LoVo (cell line): Measurements from ENCODE around the gene CYP8B1.

Source experiments
- DNase-seq: peaks from one replicate; pipeline ENCODE4 v3.0.0-alpha.2; 2016; ENCODE audit warnings: low spot score

Gene CYP8B1

GRCh38 chr3:42852441-42852840, 23.2 kb downstream of the CYP8B1 start:
- no peak for DNase-seq

GRCh38 chr3:42851228-42851834, 24.3 kb downstream of the CYP8B1 start:
- no peak for DNase-seq

- DNase-seq: no peak
These were observed 25.4 kb downstream of the CYP8B1 start for GRCh38 chr3:42850263-42850662.

GRCh38 chr3:42849017-42849416, 26.7 kb downstream of the CYP8B1 start:
- no peak for DNase-seq

- DNase-seq: no peak
These were observed 27.9 kb downstream of the CYP8B1 start for GRCh38 chr3:42847731-42848130.

DNA sequence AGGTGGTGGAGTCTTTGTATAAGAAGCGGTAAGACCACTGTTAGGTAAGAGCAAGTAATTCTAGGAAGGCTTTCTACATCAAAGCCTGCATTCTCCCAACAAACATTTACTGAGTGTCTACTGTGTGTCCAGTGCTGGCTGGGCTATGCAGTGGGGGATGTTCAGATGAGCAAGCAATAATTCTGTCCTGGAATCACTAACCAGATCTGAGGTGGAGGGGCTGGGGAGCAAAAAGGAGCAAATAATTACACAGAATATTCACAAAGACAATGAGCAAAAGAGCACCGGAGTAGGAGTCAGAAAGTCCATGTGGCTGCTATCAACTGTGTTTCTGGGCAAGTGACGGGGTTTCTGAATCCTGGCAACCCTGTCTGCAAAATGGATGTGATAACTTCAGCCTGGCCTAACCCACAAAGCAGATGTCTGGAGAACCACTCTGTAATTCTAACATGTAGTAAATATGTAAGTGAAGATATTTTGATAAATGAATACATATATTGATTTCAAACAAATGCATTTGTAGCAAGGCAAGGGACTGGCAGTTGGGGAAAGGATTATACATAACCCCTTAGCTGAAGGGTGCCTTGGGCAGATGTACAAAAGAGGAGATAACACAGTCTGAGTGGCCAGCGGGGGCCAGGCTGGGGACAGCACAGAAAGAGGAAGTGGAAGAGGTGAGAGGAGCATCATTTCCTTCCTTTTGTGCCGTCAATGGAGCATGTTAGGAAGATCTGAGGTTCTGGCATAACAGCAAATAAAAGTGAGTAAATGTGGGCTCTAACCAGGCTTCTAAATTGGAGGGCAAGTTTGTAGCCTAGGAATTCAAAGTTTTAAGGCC, 28.8 kb downstream of the CYP8B1 start:
- DNase-seq: no peak

GRCh38 chr3:42844815-42845214, 30.9 kb downstream of the CYP8B1 start:
- no peak for DNase-seq

DNA sequence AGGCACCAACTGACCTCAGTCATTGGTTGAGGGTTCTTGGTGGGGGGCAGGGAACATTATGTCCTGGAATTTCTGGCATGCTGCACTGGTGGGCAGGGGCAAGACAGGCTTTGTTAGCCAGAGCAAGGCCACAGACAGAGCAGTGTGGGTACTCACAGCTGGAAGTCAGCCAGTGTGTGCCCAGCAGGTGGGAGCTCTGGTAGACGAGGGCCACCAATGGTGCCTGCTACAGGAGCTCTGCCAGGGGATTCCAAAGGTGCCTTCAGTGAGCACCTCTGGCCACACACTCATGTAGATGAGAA, 31.3 kb downstream of the CYP8B1 start:
- no peak for DNase-seq

GRCh38 chr3:42843713-42844411, 31.8 kb downstream of the CYP8B1 start:
- DNase-seq: no peak

GRCh38 chr3:42841332-42841731, 34.3 kb downstream of the CYP8B1 start:
- DNase-seq: no peak

DNA sequence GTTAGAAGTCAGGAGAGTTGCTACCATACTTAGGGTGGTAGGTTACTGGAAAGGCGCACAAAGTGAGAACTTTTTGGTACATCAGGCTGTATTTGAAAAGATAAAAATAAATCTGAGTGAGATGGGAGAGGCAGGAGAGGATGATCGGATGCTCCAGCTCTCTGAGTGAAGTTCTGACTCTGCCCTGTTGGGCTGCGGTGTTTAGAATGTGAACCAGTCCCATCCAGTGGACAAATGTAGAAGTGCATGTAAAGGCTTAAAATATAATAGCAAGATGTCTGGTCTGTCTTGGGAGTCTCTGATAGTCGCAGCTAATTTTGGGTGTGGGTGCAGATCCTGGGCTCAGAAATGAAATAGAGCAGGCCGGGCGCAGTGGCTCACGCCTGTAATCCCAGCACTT, 36.1 kb downstream of the CYP8B1 start:
- peak; percentile 68 for DNase-seq

GRCh38 chr3:42838571-42838970, 37.1 kb downstream of the CYP8B1 start:
- DNase-seq: no peak

DNA sequence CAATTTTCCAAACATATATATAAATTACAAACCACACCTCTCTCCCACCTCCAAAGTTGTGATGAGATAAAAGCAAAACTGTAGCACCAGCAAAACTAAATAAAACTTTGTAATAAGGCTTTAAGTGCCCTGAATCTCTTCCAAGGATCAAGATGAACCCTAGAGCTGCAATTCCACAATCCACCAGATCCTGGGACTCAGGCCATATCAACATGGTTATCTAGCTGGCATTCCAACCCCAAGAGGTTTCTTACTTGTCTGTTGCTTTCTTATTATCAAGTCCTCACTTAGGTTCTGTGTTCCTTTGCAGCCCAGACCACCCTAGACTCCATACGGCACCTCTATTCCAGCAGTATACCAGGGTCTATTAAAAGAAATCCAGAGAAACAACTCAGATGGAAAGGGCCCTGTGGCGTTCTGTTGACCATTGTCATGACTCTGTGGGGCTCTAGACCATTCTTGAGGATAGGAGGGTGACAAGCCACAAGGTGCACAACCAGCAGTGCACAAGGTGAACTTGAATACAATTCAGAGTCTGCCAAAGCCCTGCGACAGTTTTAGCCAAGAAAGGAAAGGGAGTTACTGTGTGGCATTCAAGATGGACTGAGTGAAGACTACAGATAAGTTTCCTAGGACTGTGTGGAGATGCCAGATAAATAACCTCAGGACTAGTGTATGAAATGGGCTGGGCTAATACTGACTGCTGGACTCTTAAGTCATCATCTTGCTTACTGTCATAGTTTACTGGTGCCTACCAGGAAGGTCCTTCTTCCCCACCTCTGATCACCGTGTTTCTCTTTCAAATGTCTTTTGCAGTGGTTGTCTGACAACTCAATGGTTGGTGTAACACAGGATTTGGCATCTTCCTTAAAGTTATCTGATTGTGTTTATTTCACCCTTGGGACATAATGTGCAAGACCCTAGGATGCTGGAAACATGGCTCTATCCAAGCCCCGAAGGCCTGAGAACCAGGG, 39.2 kb downstream of the CYP8B1 start:
- DNase-seq: no peak

GRCh38 chr3:42831321-42831713, 44.4 kb downstream of the CYP8B1 start:
- DNase-seq: peak; percentile 43

DNA sequence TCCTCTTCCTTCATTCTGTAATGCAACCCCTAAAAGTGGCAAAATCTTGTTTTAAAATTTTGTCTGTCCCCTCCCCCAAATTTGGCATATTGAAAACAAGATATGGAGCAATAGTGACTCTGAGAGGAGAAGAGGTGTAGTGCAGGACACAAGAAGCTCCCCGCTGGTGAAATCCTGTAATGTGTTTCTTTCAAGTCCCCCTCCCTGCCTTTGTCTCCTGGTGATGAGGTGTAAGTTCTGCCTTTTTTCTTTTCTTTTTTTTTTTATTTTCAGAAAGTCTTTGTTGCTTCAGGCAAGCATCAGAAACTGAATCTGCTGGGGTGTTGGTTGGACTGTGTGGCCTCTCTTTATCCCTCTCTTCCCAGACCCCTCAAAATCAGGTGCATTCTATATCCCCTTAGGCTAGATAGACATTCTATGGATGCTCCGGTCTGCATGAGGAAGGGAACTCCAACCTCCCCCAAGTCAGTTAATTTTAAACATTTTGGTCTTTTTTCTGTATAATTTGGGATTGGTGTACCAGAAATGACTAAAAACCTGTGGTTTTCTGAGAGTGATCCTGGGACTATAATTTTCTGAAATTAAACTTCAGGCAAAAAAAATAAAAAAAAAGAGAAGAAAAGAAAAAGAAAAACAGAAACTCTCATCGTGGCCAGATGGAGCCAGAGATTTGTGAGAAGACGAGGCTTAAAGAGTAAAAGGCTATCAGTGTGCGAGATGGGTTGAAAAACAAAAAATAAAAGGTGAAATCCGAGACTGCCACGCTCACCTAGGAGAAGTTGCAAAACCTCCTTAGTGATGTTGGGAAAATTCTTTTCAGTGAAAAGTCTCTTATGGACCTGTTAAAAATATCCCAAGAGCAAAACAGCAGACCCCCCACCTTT, 45.0 kb downstream of the CYP8B1 start:
- DNase-seq: peak; percentile 27

DNA sequence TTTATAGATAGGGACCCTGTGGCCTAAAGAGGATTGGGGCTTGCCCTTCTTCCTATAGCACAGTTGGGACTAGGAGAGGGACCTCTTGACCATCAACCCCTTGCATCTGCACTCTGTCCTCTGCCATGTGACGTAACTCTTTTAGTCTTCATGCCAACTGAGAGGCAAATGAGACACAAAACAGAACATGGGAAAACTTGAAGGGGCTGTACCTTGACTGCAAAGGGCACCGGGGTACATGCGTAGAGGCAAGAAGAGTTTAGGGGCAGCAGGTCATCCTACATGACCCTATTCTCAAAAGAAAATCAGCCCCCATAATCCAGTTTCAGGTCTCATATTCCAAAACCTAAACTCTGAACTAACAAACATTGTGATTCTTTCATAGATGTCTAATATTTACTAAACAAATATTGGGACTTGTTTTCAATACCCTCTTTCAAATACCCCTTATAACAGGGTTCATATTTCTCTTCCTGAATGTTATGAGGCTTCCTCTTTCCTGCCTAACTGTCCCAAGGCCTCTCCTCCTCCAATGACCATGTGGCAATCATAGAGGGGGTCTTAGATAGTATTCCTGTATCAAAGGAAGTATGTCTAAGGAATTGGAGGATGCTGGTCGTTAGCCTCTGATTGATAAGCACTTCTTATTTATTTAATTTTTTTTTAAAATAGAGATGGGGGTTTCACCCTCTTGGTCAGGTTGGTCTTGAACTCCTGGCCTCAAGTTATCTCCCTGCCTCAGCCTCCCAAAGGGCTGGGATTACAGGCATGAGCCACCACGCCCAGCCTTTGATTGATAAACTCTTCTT, 45.8 kb downstream of the CYP8B1 start:
- DNase-seq: no peak

GRCh38 chr3:42829083-42829627, 46.5 kb downstream of the CYP8B1 start:
- DNase-seq: peak; percentile 92

DNA sequence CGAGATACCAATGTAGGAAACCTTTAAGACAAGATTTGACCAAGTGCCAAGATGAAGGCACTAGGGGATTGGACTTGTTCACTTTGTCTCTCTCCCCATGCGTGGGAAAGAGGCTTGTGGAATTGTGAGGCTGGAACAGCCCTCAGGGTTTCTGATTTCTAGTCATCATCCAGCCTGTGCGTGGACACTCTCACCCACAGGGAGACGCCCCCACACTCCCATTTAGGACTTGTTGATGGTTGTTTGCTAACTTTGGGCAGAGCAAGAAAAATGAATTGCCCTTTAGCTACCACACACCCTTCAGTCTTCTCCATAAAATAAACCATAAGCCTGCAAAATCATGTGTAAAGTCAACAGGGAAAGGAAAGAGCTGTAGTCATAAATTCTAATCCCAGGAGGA, 48.0 kb downstream of the CYP8B1 start:
- peak; percentile 28 for DNase-seq

GRCh38 chr3:42827023-42827422, 48.7 kb downstream of the CYP8B1 start:
- DNase-seq: no peak

DNA sequence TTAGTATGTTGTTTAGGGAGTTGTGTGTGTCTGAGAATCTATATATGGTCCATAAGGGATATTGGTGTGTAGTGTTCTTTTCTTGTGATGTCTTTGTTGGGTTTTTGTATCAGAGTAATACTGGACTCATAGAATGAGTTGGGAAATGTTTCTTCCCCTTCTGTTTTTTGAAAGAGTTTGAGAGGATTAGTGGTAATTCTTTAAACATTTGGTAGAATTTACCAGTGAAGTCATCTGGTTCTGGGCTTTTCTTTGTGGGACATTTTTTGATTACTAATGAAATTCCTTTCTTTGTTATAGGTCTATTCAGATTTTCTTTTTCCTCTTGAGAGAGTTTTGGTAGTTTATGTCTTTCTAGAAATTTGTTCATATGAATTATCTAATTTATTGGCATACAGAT, 49.5 kb downstream of the CYP8B1 start:
- no peak for DNase-seq
